ENCODE measurements around the gene REXO4.
"Not testable (repeated sequence)": the region's sequence is repeated elsewhere in the genome, so short reads cannot be mapped to it uniquely, and the experiment has no call there.

REXO4 gene

GRCh38 chr9:133417541-133418461 lies at the start of gene REXO4:
Gene REXO4, minus strand, starts transcription at chr9:133418010. Its CDS starts 166 bp downstream, at chr9:133417844.
- peak; percentile 96 for DNase-seq

GRCh38 chr9:133467101-133467500 lies 49.3 kb upstream of the REXO4 start:
- DNase-seq, result no peak

- no peak for DNase-seq
Observed at GRCh38 chr9:133465984-133466383, 48.2 kb upstream of the REXO4 start.

- no peak for DNase-seq
Observed at GRCh38 chr9:133464638-133465037, 46.8 kb upstream of the REXO4 start.

GRCh38 chr9:133463864-133464615 lies 46.2 kb upstream of the REXO4 start:
- DNase-seq, result no peak

- DNase-seq, result no peak
Observed at GRCh38 chr9:133463234-133463863, 45.5 kb upstream of the REXO4 start.

GRCh38 chr9:133461975-133462374 lies 44.2 kb upstream of the REXO4 start:
- DNase-seq, result no peak

GRCh38 chr9:133460405-133461175 lies 42.8 kb upstream of the REXO4 start:
- peak; percentile 27 for DNase-seq

GRCh38 chr9:133459476-133460404 lies 41.9 kb upstream of the REXO4 start, which contains the start of gene CACFD1:
Gene CACFD1, plus strand, starts transcription at chr9:133459978. Its CDS starts 89 bp downstream, at chr9:133460067.
- peak; percentile 96 for DNase-seq

- no peak for DNase-seq
Observed at GRCh38 chr9:133458643-133459312, 41.0 kb upstream of the REXO4 start.

GRCh38 chr9:133457748-133458147 lies 39.9 kb upstream of the REXO4 start:
- DNase-seq, result no peak

GRCh38 chr9:133457233-133457632 lies 39.4 kb upstream of the REXO4 start:
- no peak for DNase-seq

- peak; percentile 38 for DNase-seq
Observed at GRCh38 chr9:133456409-133456808, 38.6 kb upstream of the REXO4 start.

GRCh38 chr9:133455936-133456335 lies 38.1 kb upstream of the REXO4 start:
- no peak for DNase-seq

GRCh38 chr9:133454943-133455673 lies 37.3 kb upstream of the REXO4 start:
- DNase-seq, result no peak

GRCh38 chr9:133454325-133454724 lies 36.5 kb upstream of the REXO4 start:
- DNase-seq, result no peak

- no peak for DNase-seq
Observed at GRCh38 chr9:133453651-133454050, 35.8 kb upstream of the REXO4 start.

GRCh38 chr9:133452562-133452961 lies 34.8 kb upstream of the REXO4 start:
- no peak for DNase-seq

- DNase-seq, result not testable (repeated sequence)
Observed at GRCh38 chr9:133451865-133452264, 34.1 kb upstream of the REXO4 start.

- DNase-seq, result no peak
Observed at GRCh38 chr9:133449760-133450159, 31.9 kb upstream of the REXO4 start.

Measured in hematopoietic multipotent progenitor cell treated with erythropoietin and hydrocortisone succinate and interleukin-3 and kit ligand, for 4 days (in vitro differentiated cells).